ENCODE results near the gene AKR1C4.
"Not testable (repeated sequence)": the region's sequence is repeated elsewhere in the genome, so short reads cannot be mapped to it uniquely, and the experiment has no call there.

DNA sequence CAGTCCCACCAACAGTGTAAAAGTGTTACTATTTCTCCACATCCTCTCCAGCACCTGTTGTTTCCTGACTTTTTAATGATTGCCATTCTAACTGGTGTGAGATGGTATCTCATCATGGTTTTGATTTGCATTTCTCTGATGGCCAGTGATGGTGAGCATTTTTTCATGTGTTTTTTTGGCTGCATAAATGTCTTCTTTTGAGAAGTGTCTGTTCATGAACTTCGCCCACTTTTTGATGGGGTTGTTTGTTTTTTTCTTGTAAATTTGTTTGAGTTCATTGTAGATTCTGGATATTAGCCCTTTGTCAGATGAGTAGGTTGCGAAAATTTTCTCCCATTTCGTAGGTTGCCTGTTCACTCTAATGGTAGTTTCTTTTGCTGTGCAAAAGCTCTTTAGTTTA lies 21.1 kb upstream of the AKR1C4 start:
- TF ChIP-seq TCF7L2 (IDR thresholded peaks at IDR 0.05; ENCODE audit: borderline replicate concordance, low read depth, low read length); ZBTB8A (tag by site-specific recombination; IDR thresholded peaks at IDR 0.05); ZNF311 (tag by site-specific recombination; IDR thresholded peaks at IDR 0.05; ENCODE audit: borderline replicate concordance); ZXDB (tag by site-specific recombination; IDR thresholded peaks at IDR 0.05); GLI2 (tag by site-specific recombination; IDR thresholded peaks at IDR 0.05; ENCODE audit: borderline replicate concordance, low read depth); ZNF394 (tag by site-specific recombination; IDR thresholded peaks at IDR 0.05; ENCODE audit: borderline replicate concordance); YY1 (tag by site-specific recombination; IDR thresholded peaks at IDR 0.05); ZNF274 (IDR thresholded peaks at IDR 0.05; ENCODE audit: low read length); ZNF274 (tag by site-specific recombination; IDR thresholded peaks at IDR 0.05; ENCODE audit: borderline replicate concordance): not testable (repeated sequence)
- TF ChIP-seq, protein P1, sequence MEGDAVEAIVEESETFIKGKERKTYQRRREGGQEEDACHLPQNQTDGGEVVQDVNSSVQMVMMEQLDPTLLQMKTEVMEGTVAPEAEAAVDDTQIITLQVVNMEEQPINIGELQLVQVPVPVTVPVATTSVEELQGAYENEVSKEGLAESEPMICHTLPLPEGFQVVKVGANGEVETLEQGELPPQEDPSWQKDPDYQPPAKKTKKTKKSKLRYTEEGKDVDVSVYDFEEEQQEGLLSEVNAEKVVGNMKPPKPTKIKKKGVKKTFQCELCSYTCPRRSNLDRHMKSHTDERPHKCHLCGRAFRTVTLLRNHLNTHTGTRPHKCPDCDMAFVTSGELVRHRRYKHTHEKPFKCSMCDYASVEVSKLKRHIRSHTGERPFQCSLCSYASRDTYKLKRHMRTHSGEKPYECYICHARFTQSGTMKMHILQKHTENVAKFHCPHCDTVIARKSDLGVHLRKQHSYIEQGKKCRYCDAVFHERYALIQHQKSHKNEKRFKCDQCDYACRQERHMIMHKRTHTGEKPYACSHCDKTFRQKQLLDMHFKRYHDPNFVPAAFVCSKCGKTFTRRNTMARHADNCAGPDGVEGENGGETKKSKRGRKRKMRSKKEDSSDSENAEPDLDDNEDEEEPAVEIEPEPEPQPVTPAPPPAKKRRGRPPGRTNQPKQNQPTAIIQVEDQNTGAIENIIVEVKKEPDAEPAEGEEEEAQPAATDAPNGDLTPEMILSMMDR (tag by site-specific recombination; IDR thresholded peaks at IDR 0.05): not testable (repeated sequence)
- TF ChIP-seq, protein P2, sequence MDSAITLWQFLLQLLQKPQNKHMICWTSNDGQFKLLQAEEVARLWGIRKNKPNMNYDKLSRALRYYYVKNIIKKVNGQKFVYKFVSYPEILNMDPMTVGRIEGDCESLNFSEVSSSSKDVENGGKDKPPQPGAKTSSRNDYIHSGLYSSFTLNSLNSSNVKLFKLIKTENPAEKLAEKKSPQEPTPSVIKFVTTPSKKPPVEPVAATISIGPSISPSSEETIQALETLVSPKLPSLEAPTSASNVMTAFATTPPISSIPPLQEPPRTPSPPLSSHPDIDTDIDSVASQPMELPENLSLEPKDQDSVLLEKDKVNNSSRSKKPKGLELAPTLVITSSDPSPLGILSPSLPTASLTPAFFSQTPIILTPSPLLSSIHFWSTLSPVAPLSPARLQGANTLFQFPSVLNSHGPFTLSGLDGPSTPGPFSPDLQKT (IDR thresholded peaks at IDR 0.05; ENCODE audit: borderline replicate concordance, low read depth, low read length): not testable (repeated sequence)
